NCI-H2107 treated with DMSO at 0.1 percent for 48 hours (cell line): ENCODE measurements around the gene SLC26A11.
"Not testable (repeated sequence)": the region's sequence is repeated elsewhere in the genome, so short reads cannot be mapped to it uniquely, and the experiment has no call there.

Experiments used
- DNase-seq: peaks from one replicate; lab custom pipeline; 2025; ENCODE audit not compliant: unreplicated experiment; lab: John Stamatoyannopoulos, UW

Gene SLC26A11

DNA sequence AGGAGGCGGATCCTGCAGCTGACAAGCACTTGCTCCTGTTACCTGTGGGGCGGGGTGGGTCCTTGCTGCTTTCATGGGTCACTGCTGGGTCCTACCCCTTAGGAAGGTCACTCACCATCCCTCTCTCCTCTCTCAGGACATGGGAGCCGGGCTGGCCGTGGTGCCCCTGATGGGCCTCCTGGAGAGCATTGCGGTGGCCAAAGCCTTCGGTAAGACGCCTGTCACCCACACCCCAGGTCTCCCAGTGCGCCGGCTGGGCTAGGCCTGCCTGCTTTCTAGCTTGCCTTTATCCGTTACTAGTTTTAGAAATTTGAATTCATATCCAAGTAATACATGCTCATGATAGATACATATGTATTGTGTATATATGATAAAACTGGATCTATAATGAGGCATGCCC lies 17.2 kb downstream of the SLC26A11 start:
- DNase-seq: no peak

DNA sequence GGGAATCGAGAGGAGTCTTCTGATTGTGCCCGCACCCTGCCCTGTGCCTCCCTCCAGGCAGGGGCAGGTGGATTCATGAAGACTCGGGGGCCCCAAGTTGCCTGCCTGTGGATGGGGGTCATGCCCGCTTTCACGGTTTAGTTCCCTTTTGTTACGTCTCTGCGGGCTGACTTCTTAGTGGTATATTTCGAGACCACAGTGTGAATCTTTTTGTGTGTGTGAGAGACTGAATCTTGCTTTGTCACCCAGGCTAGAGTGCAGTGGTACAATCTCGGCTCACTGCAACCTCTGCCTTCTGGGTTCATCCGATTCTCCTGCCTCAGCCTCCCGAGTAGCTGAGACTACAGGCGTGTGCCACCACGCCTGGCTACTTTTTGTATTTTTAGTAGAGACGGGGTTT lies 22.3 kb downstream of the SLC26A11 start:
- no peak for DNase-seq

GRCh38 chr17:80243526-80244433 lies 23.6 kb downstream of the SLC26A11 start:
- DNase-seq: no peak

DNA sequence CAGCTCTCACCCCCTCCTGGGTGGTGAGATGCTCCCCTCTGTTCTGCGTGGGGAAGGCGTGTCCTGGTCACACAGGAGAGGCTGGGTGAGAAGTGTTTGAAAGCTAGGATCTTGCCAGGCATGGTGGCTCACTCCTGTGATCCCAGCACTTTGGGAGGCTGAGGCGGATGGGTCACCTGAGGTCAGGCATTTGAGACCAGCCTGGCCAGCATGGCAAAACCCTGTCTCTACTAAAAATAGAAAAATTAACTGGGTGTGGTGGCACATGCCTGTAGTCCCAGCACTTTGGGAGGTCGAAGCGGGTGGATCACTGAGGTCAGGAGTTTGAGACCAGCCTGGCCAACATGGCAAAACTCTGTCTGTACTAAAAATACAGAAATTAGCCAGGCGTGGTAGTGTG lies 24.2 kb downstream of the SLC26A11 start:
- not testable (repeated sequence) for DNase-seq

- DNase-seq: no peak
These were observed 24.8 kb downstream of the SLC26A11 start for GRCh38 chr17:80244871-80245509.

DNA sequence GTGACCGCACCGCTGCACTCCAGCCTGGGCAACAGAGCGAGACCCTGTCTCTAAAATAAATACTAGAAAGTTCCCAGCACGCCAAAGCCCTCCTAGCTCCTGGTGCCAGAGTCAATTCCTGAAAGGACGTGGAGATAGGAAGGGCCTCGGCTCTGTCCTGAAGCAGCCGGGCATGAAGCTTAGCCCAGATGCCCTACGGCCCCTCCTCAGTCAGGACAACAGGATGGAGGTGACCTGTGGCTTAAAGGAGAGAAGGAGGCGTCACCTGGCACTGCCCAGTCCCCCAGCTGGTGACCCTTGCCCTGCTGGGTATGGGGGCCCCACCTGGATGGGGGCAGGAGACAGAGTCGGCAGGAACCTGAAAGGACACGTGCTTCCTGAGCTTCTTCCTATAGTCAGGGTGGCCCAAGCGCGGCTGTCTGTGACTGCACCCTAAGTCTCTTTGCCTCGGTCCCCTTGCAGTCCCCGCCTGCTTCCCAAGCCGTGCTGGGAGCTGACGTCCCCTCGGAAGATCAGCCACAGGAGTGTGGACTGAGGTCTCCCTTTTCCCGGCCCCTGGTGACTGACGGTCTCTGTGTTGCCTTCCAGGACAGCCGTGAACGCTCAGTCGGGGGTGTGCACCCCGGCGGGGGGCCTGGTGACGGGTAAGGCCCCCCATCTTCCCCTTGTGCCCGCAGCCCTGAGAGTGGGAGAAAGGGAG lies 25.5 kb downstream of the SLC26A11 start:
- DNase-seq: no peak

- no peak for DNase-seq
These were observed 26.0 kb downstream of the SLC26A11 start for GRCh38 chr17:80246266-80246681.

DNA sequence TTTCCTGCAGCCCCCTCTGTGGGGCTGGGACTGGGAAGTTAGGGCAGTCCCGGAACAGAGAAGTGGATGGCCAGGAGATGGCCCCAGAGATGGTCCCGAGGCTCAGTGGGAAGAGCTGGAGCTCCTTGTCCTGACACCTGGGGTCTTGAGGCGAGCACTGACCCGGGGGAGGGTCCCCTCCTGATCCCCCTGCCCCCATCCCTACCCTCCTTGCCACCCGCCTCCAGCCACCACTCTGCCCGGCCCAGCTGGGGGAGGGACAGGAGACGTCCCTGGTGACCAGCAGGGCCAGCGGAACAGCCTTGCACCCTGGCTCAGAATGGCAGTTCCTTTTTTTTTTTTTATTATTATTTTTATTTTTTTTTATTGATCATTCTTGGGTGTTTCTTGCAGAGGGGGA lies 26.5 kb downstream of the SLC26A11 start:
- no peak for DNase-seq

GRCh38 chr17:80247561-80247960 lies 27.3 kb downstream of the SLC26A11 start:
- no peak for DNase-seq

DNA sequence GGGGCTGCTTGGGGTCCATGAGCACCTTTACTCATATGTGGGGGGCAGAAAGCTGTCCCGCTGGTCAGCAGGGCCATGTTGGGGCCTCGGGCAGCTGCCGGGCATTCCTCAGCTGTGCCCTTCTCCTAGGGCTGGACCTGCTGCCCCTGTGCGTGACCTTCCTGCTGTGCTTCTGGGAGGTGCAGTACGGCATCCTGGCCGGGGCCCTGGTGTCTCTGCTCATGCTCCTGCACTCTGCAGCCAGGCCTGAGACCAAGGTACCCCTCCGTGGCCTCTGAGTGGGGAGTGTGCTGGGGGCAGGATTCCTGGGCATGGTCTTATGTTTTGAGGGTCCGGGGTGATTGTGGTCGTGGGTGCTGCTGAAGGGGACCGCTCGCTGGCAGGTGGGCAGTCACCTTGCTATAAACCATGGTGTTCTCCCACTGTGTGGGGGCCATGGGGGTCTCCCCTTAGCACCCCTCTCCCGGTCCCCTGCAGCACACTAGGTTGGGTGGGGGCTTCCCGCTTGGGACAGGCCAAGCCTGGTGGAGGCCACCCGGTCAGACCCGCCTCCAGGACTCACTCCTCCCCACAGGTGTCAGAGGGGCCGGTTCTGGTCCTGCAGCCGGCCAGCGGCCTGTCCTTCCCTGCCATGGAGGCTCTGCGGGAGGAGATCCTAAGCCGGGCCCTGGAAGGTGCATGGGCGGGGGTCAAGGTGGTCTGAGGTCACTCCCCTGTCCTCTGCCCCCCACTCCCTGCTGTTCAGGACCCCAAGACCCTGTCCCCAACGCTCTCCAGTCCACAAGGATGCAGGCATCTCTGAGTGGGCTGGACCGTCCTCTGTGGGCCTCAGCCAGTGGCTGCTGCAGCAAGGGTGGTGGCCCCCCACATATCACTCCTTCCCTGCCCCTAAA lies 28.0 kb downstream of the SLC26A11 start:
- DNase-seq: no peak

GRCh38 chr17:80248894-80249710 lies 28.9 kb downstream of the SLC26A11 start:
- no peak for DNase-seq

DNA sequence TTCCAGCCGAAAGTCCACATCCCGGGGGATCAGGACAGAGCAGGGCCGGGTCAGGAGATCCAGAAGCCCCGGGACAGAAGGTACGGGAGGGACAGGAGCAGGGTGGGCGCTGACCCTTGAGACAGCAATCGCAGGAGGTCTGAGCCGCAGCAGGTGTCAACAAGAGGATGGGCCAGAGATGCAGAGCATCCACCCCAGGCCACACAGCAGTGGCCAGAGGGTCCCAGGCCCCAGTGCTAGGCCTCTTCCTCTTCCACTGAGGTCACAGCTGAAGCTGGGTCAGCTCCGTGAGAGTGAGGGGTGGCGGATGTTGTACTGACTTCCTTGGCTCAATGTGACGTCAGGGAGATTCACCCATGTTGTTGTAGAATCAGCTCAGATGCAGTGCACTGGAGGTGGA lies 31.7 kb downstream of the SLC26A11 start:
- no peak for DNase-seq

GRCh38 chr17:80252871-80253270 lies 32.6 kb downstream of the SLC26A11 start:
- peak; percentile 54 for DNase-seq

DNA sequence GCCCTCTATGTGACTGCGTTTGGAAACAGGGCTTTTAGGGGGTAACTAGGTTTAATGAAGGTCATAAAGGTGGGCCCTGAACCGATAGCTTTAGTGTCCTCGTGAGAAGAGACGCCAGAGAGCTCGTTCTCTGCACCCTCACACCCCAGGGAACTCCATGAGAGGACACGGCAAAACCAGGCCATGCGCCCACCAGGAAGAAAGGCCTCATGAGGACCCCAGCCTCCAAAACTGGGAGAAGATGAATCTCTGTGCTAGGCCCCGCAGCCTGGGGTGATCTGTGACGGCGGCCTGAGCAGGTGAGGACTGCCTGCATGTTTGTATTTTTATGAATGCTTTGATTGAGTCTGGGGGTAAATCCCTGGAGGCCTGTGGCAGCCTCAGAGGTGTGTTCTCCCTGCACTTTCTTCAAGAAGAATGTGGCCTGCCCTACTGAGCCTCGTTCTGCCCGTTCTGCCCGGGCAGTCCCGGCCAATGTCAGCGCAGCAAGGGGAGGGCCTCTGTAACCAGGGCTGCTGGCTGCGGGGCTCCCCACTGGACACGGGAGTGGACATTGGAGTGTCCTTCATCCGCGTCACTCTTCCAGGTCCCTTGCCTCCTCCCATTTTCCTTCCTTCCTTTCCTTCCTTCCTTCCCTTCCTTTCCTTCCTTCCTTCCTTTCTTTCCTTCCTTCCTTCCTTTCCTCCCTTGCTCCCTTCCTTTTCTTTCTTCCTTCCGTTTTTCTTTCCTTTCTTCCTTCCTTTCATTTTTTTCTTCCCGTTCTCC lies 33.6 kb downstream of the SLC26A11 start:
- DNase-seq: no peak

DNA sequence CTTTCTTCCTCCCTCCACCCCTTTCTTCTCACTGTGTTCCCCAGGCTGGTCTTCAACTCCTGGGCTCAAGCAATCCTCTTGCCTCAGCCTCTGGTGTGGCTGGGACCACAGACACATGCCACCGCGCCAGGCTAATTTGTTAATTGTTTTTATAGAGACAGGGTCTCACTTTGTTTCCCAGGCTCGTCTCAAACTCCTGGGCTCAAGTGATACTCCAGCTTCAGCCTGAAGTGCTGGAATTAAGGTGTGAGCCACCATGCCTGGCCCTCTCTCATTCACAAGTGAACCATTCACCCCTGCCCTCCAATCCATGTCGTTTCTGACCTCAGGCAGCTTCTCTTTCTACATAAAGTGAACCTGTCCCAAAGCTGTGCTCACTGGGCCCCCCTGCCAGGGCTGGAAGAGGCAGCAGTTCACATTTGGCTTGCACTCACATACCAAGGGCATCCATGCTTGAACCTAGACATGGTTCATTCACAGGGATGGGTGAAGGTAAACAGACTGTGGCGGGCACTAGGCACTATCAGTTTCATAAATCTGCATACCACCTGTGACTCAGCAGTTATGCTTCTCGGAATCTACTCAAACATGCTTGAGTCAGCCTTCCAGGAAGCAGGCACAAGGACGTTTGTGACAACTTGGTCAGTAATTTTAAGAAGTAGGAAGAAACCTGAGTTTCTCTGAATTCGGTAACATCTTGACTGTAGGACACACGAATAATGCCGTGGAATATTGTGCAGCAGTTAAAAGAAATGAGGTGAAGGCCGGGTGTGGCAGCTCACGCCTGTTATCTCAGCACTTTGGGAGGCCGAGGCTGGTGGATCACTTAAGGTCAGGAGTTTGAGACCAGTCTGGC lies 34.4 kb downstream of the SLC26A11 start:
- DNase-seq: peak; percentile 5

DNA sequence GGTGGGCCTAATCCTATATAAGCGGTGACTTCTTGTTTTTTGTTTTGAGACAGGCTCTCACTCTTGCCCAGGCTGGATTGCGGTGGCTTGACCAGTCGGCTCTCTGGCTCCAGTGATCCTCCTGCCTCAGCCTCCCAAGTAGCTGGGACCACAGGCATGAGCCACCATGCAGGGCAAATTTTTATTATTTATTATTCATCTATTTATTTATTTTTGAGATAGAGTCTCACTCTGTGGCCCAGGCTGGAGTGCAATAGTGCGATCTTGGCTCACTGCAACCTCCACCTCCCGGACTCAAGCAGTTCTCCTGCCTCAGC lies 35.8 kb downstream of the SLC26A11 start:
- DNase-seq: no peak

- DNase-seq: no peak
These were observed 37.5 kb downstream of the SLC26A11 start for GRCh38 chr17:80257716-80258213.

- not testable (repeated sequence) for DNase-seq
These were observed 38.1 kb downstream of the SLC26A11 start for GRCh38 chr17:80258296-80258695.
